ENCODE measurements around the gene SEC14L2. TPM values are rescaled to one million over a fixed set of nuclear protein-coding genes. Genes with fewer than 3 reads are reported as not detected.

Gene SEC14L2
- total and polyA plus RNA-seq, 4 donors, result 6.5 to 110 (median 49.6) TPM

GRCh38 chr22:30382340-30382739, 14.5 kb upstream of the SEC14L2 start:
- Histone ChIP-seq H3K4me1 (ENCODE audit: control insufficient read depth in 4 of 4, insufficient read depth in 4 of 4, low read length in 3 of 4) (peaks cover 3 to 11% (median 7%) of the 10 kb centered on the region in 4 donors), H3K9ac (ENCODE audit: low read depth in 1 of 2, low read length in 2 of 2) (no peak overlapping the region), H3K36me3 (ENCODE audit: control insufficient read depth in 4 of 4, insufficient read depth in 3 of 4, low read depth in 1 of 4, low read length in 3 of 4) (peaks cover 0 to 25% (median 6%) of the 10 kb centered on the region in 4 donors), H3K9me3 (ENCODE audit: control insufficient read depth in 4 of 4, low read length in 3 of 4) (no peaks in the 10 kb centered on the region), H3K27me3 (ENCODE audit: control insufficient read depth in 4 of 4, insufficient read depth in 4 of 4, low read length in 3 of 4) (no peaks in the 10 kb centered on the region), H3K4me3 (ENCODE audit: low read depth in 1 of 3, low read length in 3 of 3) (no peak overlapping the region), H3K27ac (ENCODE audit: low read depth in 1 of 2, low read length in 2 of 2) (no peak overlapping the region)
- no peak for DNase-seq (ENCODE audit: low spot score)
- 98% methylated on average over 5 of the region's 5 CpGs for WGBS
- TF ChIP-seq ATF3 (IDR thresholded peaks at IDR 0.05) (no peak), YY1 (IDR thresholded peaks at IDR 0.05) (no peak), SP1 (IDR thresholded peaks at IDR 0.05) (no peak)

GRCh38 chr22:30383061-30383460, 13.8 kb upstream of the SEC14L2 start:
- H3K27me3 ChIP-seq (ENCODE audit: control insufficient read depth in 4 of 4, insufficient read depth in 4 of 4, low read length in 3 of 4), result no peaks in the 10 kb centered on the region
- H3K4me3 ChIP-seq (ENCODE audit: low read depth in 1 of 3, low read length in 3 of 3), result no peak overlapping the region
- H3K4me1 ChIP-seq (ENCODE audit: control insufficient read depth in 4 of 4, insufficient read depth in 4 of 4, low read length in 3 of 4), result peaks cover 6 to 14% (median 10%) of the 10 kb centered on the region in 4 donors
- H3K27ac ChIP-seq (ENCODE audit: low read depth in 1 of 2, low read length in 2 of 2), result no peak overlapping the region
- H3K9ac ChIP-seq (ENCODE audit: low read depth in 1 of 2, low read length in 2 of 2), result no peak overlapping the region
- DNase-seq (ENCODE audit: low spot score), result no peak
- no peaks in the 10 kb centered on the region for H3K9me3 ChIP-seq (ENCODE audit: control insufficient read depth in 4 of 4, low read length in 3 of 4)
- H3K36me3 ChIP-seq (ENCODE audit: control insufficient read depth in 4 of 4, insufficient read depth in 3 of 4, low read depth in 1 of 4, low read length in 3 of 4), result peaks cover 0 to 21% (median 4%) of the 10 kb centered on the region in 4 donors
- 89% methylated on average over 3 of the region's 3 CpGs for WGBS
- TF ChIP-seq TAF1 (conservative IDR thresholded peaks at IDR 0.05) (no peak), RAD21 (IDR thresholded peaks at IDR 0.05) (no peak), NR2F2 (IDR thresholded peaks at IDR 0.05) (no peak), SP1 (IDR thresholded peaks at IDR 0.05) (no peak), GABPA (IDR thresholded peaks at IDR 0.05 in 1 of 2, conservative IDR thresholded peaks at IDR 0.05 in 1 of 2) (no peak), FOXA2 (IDR thresholded peaks at IDR 0.05) (no peak), HNF4G (IDR thresholded peaks at IDR 0.05) (no peak), ZBTB33 (IDR thresholded peaks at IDR 0.05) (no peak), HNF4A (conservative IDR thresholded peaks at IDR 0.05) (no peak)

- Histone ChIP-seq H3K9me3 (ENCODE audit: control insufficient read depth in 4 of 4, low read length in 3 of 4) (no peaks in the 10 kb centered on the region), H3K4me3 (ENCODE audit: low read depth in 1 of 3, low read length in 3 of 3) (no peak overlapping the region), H3K9ac (ENCODE audit: low read depth in 1 of 2, low read length in 2 of 2) (no peak overlapping the region), H3K27ac (ENCODE audit: low read depth in 1 of 2, low read length in 2 of 2) (no peak overlapping the region), H3K36me3 (ENCODE audit: control insufficient read depth in 4 of 4, insufficient read depth in 3 of 4, low read depth in 1 of 4, low read length in 3 of 4) (peaks cover 0 to 16% (median 1%) of the 10 kb centered on the region in 4 donors), H3K27me3 (ENCODE audit: control insufficient read depth in 4 of 4, insufficient read depth in 4 of 4, low read length in 3 of 4) (no peaks in the 10 kb centered on the region), H3K4me1 (ENCODE audit: control insufficient read depth in 4 of 4, insufficient read depth in 4 of 4, low read length in 3 of 4) (peaks cover 6 to 14% (median 10%) of the 10 kb centered on the region in 4 donors)
- WGBS, result 96% methylated on average over 10 of the region's 10 CpGs
- no peak for DNase-seq (ENCODE audit: low spot score)
- no peak for TF ChIP-seq YY1 (IDR thresholded peaks at IDR 0.05)
- TF ChIP-seq HNF4G (IDR thresholded peaks at IDR 0.05), result no peak
- TF ChIP-seq MAX (IDR thresholded peaks at IDR 0.05), result no peak
- TF ChIP-seq HNF4A (conservative IDR thresholded peaks at IDR 0.05), result no peak
These were observed 10.9 kb upstream of the SEC14L2 start for GRCh38 chr22:30385942-30386341.

- Histone ChIP-seq H3K9ac (ENCODE audit: low read depth in 1 of 2, low read length in 2 of 2) (peak overlapping the region in 1 of 2 donors; percentile 66), H3K4me3 (ENCODE audit: low read depth in 1 of 3, low read length in 3 of 3) (peak overlapping the region; percentile 27 to 86 (median 75)), H3K36me3 (ENCODE audit: control insufficient read depth in 4 of 4, insufficient read depth in 3 of 4, low read depth in 1 of 4, low read length in 3 of 4) (peaks cover 0 to 13% (median 1%) of the 10 kb centered on the region in 4 donors), H3K27ac (ENCODE audit: low read depth in 1 of 2, low read length in 2 of 2) (no peak overlapping the region), H3K27me3 (ENCODE audit: control insufficient read depth in 4 of 4, insufficient read depth in 4 of 4, low read length in 3 of 4) (no peaks in the 10 kb centered on the region), H3K4me1 (ENCODE audit: control insufficient read depth in 4 of 4, insufficient read depth in 4 of 4, low read length in 3 of 4) (peaks cover 6 to 19% (median 14%) of the 10 kb centered on the region in 4 donors), H3K9me3 (ENCODE audit: control insufficient read depth in 4 of 4, low read length in 3 of 4) (no peaks in the 10 kb centered on the region)
- 33% methylated on average over 10 of the region's 10 CpGs for WGBS
- DNase-seq (ENCODE audit: low spot score), result no peak
- no peak for TF ChIP-seq TAF1 (conservative IDR thresholded peaks at IDR 0.05)
- TF ChIP-seq HNF4A (conservative IDR thresholded peaks at IDR 0.05), result no peak
- no peak for TF ChIP-seq EGR1 (IDR thresholded peaks at IDR 0.05; ENCODE audit: low read depth in 2 of 2)
- no peak for TF ChIP-seq FOXA2 (IDR thresholded peaks at IDR 0.05)
- no peak for TF ChIP-seq NR2F2 (IDR thresholded peaks at IDR 0.05)
- no peak for TF ChIP-seq FOXA1 (IDR thresholded peaks at IDR 0.05)
- TF ChIP-seq HNF4G (IDR thresholded peaks at IDR 0.05), result no peak
- no peak for TF ChIP-seq ATF3 (IDR thresholded peaks at IDR 0.05)
- no peak for TF ChIP-seq YY1 (IDR thresholded peaks at IDR 0.05)
- TF ChIP-seq ZBTB33 (IDR thresholded peaks at IDR 0.05), result no peak
- no peak for TF ChIP-seq SP1 (IDR thresholded peaks at IDR 0.05)
- no peak for TF ChIP-seq GABPA (IDR thresholded peaks at IDR 0.05 in 1 of 2, conservative IDR thresholded peaks at IDR 0.05 in 1 of 2)
These were observed 10.2 kb upstream of the SEC14L2 start for GRCh38 chr22:30386608-30386959.
